DND-41 (cell line): ENCODE data around the gene GALNTL6.

Source experiments
- ATAC-seq: fragments of 200-7000 bp; cut with Tn5 transposase; 3 replicates; pipeline ENCODE4 v1.9.1; 2021; ENCODE audit warnings: low read depth; ENCODE audit not compliant: insufficient read depth
- DNase-seq: peaks from one replicate; pipeline ENCODE4 v3.0.0-alpha.2; 2020
- H2AFZ ChIP-seq: 2 replicates; pipeline ENCODE4 v1.6.0; 2012; ENCODE audit warnings: low read depth, low read length
- H3K27ac ChIP-seq: 2 replicates; pipeline ENCODE4 v1.5.1; 2012; ENCODE audit warnings: low read length, inconsistent platforms
- H3K27me3 ChIP-seq: fragments of 200-600 bp; sonication (generic); 2 replicates; pipeline ENCODE4 v1.6.0; 2012; ENCODE audit warnings: low read length, mild to moderate bottlenecking, inconsistent platforms; ENCODE audit not compliant: insufficient read depth, poor library complexity
- H3K36me3 ChIP-seq: 2 replicates; pipeline ENCODE4 v1.5.1; 2012; ENCODE audit warnings: low read length, inconsistent platforms; ENCODE audit not compliant: insufficient read depth
- H3K4me1 ChIP-seq: 2 replicates; pipeline ENCODE4 v1.5.1; 2012; ENCODE audit warnings: mild to moderate bottlenecking, low read length; ENCODE audit not compliant: insufficient read depth
- H3K4me2 ChIP-seq: 2 replicates; pipeline ENCODE4 v1.6.0; 2012; ENCODE audit warnings: mild to moderate bottlenecking, moderate library complexity, low read length, inconsistent platforms; ENCODE audit not compliant: insufficient read depth
- H3K4me3 ChIP-seq, 2 experiments: fragments of 200-600 bp in 1 of 2; shearing (Covaris generic) in 1 of 2; 2 replicates each; pipeline ENCODE4 v1.5.1; 2012 to 2016; ENCODE audit warnings: inconsistent platforms in 2 of 2, low read length in 2 of 2, mild to moderate bottlenecking in 2 of 2, low read depth in 1 of 2, moderate library complexity in 1 of 2
- H3K79me2 ChIP-seq: 2 replicates; pipeline ENCODE4 v1.6.0; 2012; ENCODE audit warnings: low read length, inconsistent platforms; ENCODE audit not compliant: insufficient read depth
- H3K9ac ChIP-seq: 2 replicates; pipeline ENCODE4 v1.6.0; 2012; ENCODE audit warnings: low read depth, mild to moderate bottlenecking, inconsistent platforms, low read length, moderate library complexity
- H3K9me3 ChIP-seq: 2 replicates; pipeline ENCODE4 v1.5.1; 2012; ENCODE audit warnings: low read length, moderate library complexity, mild to moderate bottlenecking, inconsistent platforms; ENCODE audit not compliant: insufficient read depth, severe bottlenecking
- H4K20me1 ChIP-seq: 2 replicates; pipeline ENCODE4 v1.6.0; 2012; ENCODE audit warnings: low read length; ENCODE audit not compliant: insufficient read depth
- CTCF ChIP-seq: IDR thresholded peaks from 2 replicates; pipeline ENCODE4 v1.5.1; 2012; ENCODE audit warnings: borderline replicate concordance, low read length, moderate library complexity, mild to moderate bottlenecking; ENCODE audit not compliant: poor library complexity, severe bottlenecking; ENCODE audit errors: extremely low read depth
- EZH2 ChIP-seq: IDR thresholded peaks from 3 replicates; pipeline ENCODE4 v1.6.1; 2012; ENCODE audit warnings: borderline replicate concordance, low read depth, mild to moderate bottlenecking, moderate library complexity, low read length, inconsistent platforms; ENCODE audit not compliant: severe bottlenecking

GALNTL6 gene

GRCh38 chr4:171876636-171877035, 63.4 kb downstream of the GALNTL6 start:
- Histone ChIP-seq H3K9me3 (no peaks in the 10 kb centered on the region), H3K27me3 (no peaks in the 10 kb centered on the region), H2AFZ (no peak overlapping the region), H3K27ac (no peak overlapping the region), H3K4me2 (no peak overlapping the region), H3K79me2 (no peaks in the 10 kb centered on the region), H3K4me3 (no peak overlapping the region), H3K36me3 (no peaks in the 10 kb centered on the region), H3K4me1 (no peaks in the 10 kb centered on the region), H4K20me1 (no peaks in the 10 kb centered on the region), H3K9ac (no peak overlapping the region)
- ATAC-seq = no peak
- TF ChIP-seq EZH2 (no peak), CTCF (no peak)
- DNase-seq = no peak

DNA sequence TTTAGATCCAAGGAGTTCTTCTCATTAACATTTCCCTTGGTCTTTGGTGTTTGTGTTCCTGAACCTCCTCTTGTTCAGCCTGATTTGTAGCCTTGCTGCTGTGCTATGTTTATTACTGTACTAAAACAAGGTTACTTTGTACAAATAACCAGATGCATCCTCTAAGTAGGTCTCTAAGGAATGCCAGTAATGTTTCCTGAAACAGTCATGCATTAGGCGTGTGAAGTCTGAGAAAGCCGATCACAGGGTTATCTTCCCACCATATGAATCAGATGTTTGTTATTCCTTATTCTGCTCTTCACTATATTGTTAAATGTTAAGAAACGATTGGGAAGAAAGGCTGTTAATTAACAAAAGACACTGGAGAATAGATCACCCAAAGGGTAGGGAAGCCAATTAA, 66.9 kb downstream of the GALNTL6 start:
- no peaks in the 10 kb centered on the region for H3K36me3 ChIP-seq
- TF ChIP-seq CTCF (no peak), EZH2 (no peak)
- no peaks in the 10 kb centered on the region for H3K4me1 ChIP-seq
- no peak overlapping the region for H2AFZ ChIP-seq
- DNase-seq = no peak
- no peak overlapping the region for H3K9ac ChIP-seq
- H3K27ac ChIP-seq = no peak overlapping the region
- no peak overlapping the region for H3K4me3 ChIP-seq
- ATAC-seq = no peak
- no peaks in the 10 kb centered on the region for H3K27me3 ChIP-seq
- H3K79me2 ChIP-seq = no peaks in the 10 kb centered on the region
- H3K4me2 ChIP-seq = no peak overlapping the region
- H4K20me1 ChIP-seq = no peaks in the 10 kb centered on the region
- H3K9me3 ChIP-seq = no peaks in the 10 kb centered on the region

DNA sequence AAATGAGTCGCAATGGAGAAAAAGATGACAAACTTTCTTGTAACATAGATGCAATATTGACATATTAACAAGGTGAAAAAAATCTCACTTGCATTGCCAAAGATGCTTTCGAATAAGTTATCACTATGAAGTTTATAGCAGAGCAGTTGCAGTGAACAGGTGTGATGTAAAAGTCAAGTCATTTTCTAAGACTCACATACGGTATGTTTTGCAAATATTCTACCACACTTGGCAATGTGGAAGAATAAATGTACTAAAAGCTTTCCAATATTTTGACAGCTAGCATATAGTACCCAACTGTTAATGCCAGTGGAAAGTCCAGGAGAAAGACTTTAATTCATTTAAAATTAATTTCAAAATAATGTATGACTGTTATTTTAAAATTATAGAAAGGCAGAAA, 76.5 kb downstream of the GALNTL6 start:
- Histone ChIP-seq H2AFZ (no peak overlapping the region), H3K9me3 (no peaks in the 10 kb centered on the region), H3K27me3 (no peaks in the 10 kb centered on the region), H3K27ac (no peak overlapping the region), H3K4me3 (no peak overlapping the region), H3K36me3 (no peaks in the 10 kb centered on the region), H3K4me1 (no peaks in the 10 kb centered on the region), H4K20me1 (no peaks in the 10 kb centered on the region), H3K4me2 (no peak overlapping the region), H3K9ac (no peak overlapping the region), H3K79me2 (no peaks in the 10 kb centered on the region)
- DNase-seq = no peak
- TF ChIP-seq CTCF (no peak), EZH2 (no peak)
- ATAC-seq = no peak

DNA sequence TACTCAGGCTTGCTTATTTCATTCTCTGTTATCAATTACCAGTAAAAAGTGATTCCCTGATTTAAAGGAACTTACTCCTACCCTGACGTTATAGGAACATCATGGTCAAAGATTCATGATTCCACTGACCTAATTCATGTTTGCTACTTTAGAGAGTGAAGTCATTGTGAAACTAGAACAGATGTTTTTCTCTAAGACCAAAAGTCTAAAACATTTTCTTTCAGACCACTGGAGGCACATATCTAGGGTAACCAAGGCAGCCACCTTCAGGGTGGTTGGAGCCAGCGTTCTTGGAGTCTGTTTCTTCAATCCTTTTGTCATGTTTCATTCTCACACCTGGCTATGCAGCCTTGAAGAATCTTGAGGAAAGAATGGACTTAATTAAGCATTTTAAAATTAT, 77.8 kb downstream of the GALNTL6 start:
- H3K4me2 ChIP-seq = no peak overlapping the region
- H3K4me1 ChIP-seq = no peaks in the 10 kb centered on the region
- no peak overlapping the region for H2AFZ ChIP-seq
- no peak overlapping the region for H3K27ac ChIP-seq
- H3K9me3 ChIP-seq = no peaks in the 10 kb centered on the region
- H3K4me3 ChIP-seq = no peak overlapping the region
- DNase-seq (no peak), ATAC-seq (no peak)
- H3K27me3 ChIP-seq = no peaks in the 10 kb centered on the region
- H3K9ac ChIP-seq = no peak overlapping the region
- H3K36me3 ChIP-seq = no peaks in the 10 kb centered on the region
- H3K79me2 ChIP-seq = no peaks in the 10 kb centered on the region
- H4K20me1 ChIP-seq = no peaks in the 10 kb centered on the region
- TF ChIP-seq EZH2 = no peak
- no peak for TF ChIP-seq CTCF
